HepG2 (cell line): ENCODE results near the gene DDX24. TPM values are rescaled to one million over a fixed set of nuclear protein-coding genes. Genes with fewer than 3 reads are reported as not detected.

Experiments used
- ARID5B ChIP-seq: IDR thresholded peaks from 2 replicates; pipeline ENCODE4 v1.4.0; 2020; ENCODE audit warnings: mild to moderate bottlenecking, missing genetic modification reagents
- ATF7 ChIP-seq, 2 experiments: fragments of 450-650 bp in 1 of 2; sonication (generic) in 1 of 2; formaldehyde crosslinking in 1 of 2; IDR thresholded peaks; 2 replicates each; pipeline versions ENCODE4 v1.4.0 to v1.6.1; 2016 to 2020; ENCODE audit warnings: antibody characterized with exemption in 1 of 2, mild to moderate bottlenecking in 1 of 2, missing genetic modification reagents in 1 of 2
- HNRNPH1 ChIP-seq: fragments of 200-400 bp; formaldehyde crosslinking; optimal IDR thresholded peaks from 2 replicates; pipeline ENCODE3; 2017; ENCODE audit warnings: mild to moderate bottlenecking, low read depth, low read length
- HNRNPLL ChIP-seq: fragments of 200-400 bp; formaldehyde crosslinking; IDR thresholded peaks from 2 replicates; pipeline ENCODE4 v1.6.1; 2017; ENCODE audit warnings: mild to moderate bottlenecking, low read depth, low read length; ENCODE audit not compliant: poor library complexity, severe bottlenecking
- MEIS2 ChIP-seq: sonication (generic); formaldehyde crosslinking; IDR thresholded peaks from 2 replicates; pipeline ENCODE4 v1.9.0; 2021; ENCODE audit warnings: mild to moderate bottlenecking, missing genetic modification reagents
- NR0B2 ChIP-seq: sonication (generic); formaldehyde crosslinking; IDR thresholded peaks from 2 replicates; pipeline ENCODE4 v1.4.0; 2020; ENCODE audit warnings: mild to moderate bottlenecking, missing genetic modification reagents
- YEATS2 ChIP-seq: sonication (generic); formaldehyde crosslinking; IDR thresholded peaks from 2 replicates; pipeline ENCODE4 v1.4.0; 2020; ENCODE audit warnings: missing genetic modification reagents, borderline replicate concordance
- YY1 ChIP-seq: IDR thresholded peaks from 2 replicates; pipeline ENCODE4 v1.6.1; 2011; ENCODE audit warnings: low read length, low read depth, moderate library complexity, mild to moderate bottlenecking; ENCODE audit not compliant: insufficient read depth, insufficient replicate concordance
- ZBTB21 ChIP-seq: sonication (generic); formaldehyde crosslinking; IDR thresholded peaks from 2 replicates; pipeline ENCODE4 v1.4.0; 2020; ENCODE audit warnings: missing genetic modification reagents
- ZBTB49 ChIP-seq: sonication (generic); formaldehyde crosslinking; IDR thresholded peaks from 2 replicates; pipeline ENCODE4 v1.4.0; 2020; ENCODE audit warnings: missing genetic modification reagents, borderline replicate concordance
- ZC3H4 ChIP-seq: sonication (generic); formaldehyde crosslinking; IDR thresholded peaks from 2 replicates; pipeline ENCODE4 v1.4.0; 2020; ENCODE audit warnings: missing genetic modification reagents, borderline replicate concordance
- ZFX ChIP-seq: sonication (generic); formaldehyde crosslinking; IDR thresholded peaks from 2 replicates; pipeline ENCODE4 v1.4.0; 2020; ENCODE audit warnings: mild to moderate bottlenecking, low read depth, missing genetic modification reagents, moderate library complexity
- ZNF251 ChIP-seq: sonication (generic); formaldehyde crosslinking; IDR thresholded peaks from 2 replicates; pipeline ENCODE4 v1.9.0; 2021; ENCODE audit warnings: mild to moderate bottlenecking, missing genetic modification reagents
- ZNF253 ChIP-seq: sonication (generic); formaldehyde crosslinking; IDR thresholded peaks from 2 replicates; pipeline ENCODE4 v1.8.0; 2022; ENCODE audit warnings: mild to moderate bottlenecking, missing genetic modification reagents, borderline replicate concordance
- ZNF282 ChIP-seq: fragments of 450-650 bp; IDR thresholded peaks from 2 replicates; pipeline ENCODE4 v1.6.1; 2018; ENCODE audit not compliant: partially characterized antibody
- ZNF292 ChIP-seq: sonication (generic); formaldehyde crosslinking; IDR thresholded peaks from 2 replicates; pipeline ENCODE4 v1.8.1; 2022; ENCODE audit warnings: mild to moderate bottlenecking, low read depth, missing genetic modification reagents, borderline replicate concordance
- ZNF468 ChIP-seq: sonication (generic); formaldehyde crosslinking; IDR thresholded peaks from 2 replicates; pipeline ENCODE4 v1.8.0; 2022; ENCODE audit warnings: mild to moderate bottlenecking, moderate library complexity, missing genetic modification reagents
- ZNF570 ChIP-seq: sonication (generic); formaldehyde crosslinking; IDR thresholded peaks from 2 replicates; pipeline ENCODE4 v1.4.0; 2020; ENCODE audit warnings: mild to moderate bottlenecking, missing genetic modification reagents, borderline replicate concordance
- ZNF709 ChIP-seq: sonication (generic); formaldehyde crosslinking; IDR thresholded peaks from 2 replicates; pipeline ENCODE4 v1.5.0; 2020; ENCODE audit warnings: mild to moderate bottlenecking, missing genetic modification reagents
- ZNF770 ChIP-seq: sonication (generic); formaldehyde crosslinking; IDR thresholded peaks from 2 replicates; pipeline ENCODE4 v1.5.0; 2020; ENCODE audit warnings: mild to moderate bottlenecking, missing genetic modification reagents
- polyA plus RNA-seq, 8 experiments: library from polyadenylated mRNA; depleted of rRNA in 3 of 8; stranded (reverse) in 7 of 8; unstranded in 1 of 8; fragments of >200 nt; fragmentation: Illumina TruSeq in 4 of 8; extraction: Trizol in 4 of 8; gene quantifications; 2 replicates each; pipeline versions ENCODE4 v1.2.1 to v1.2.3, GENCODE V29; 2011 to 2016; ENCODE audit warnings: low read depth in 4 of 8, missing spikeins in 1 of 8, mixed read lengths in 1 of 8; ENCODE audit not compliant: insufficient read depth in 1 of 8
- total RNA-seq, 5 experiments: library from RNA; depleted of rRNA; stranded (reverse); fragments of >200 nt; fragmentation: Illumina TruSeq; extraction: Trizol; gene quantifications; 2 replicates each; pipeline ENCODE4 v1.2.3, GENCODE V29; 2016; ENCODE audit warnings: low read depth in 1 of 5

Gene DDX24
- total and polyA plus RNA-seq, 2 of the 13 experiments (the other 11 are each of a cell fraction or from before 2014, with no cell fraction given) = 67.3 to 149 TPM

- TF ChIP-seq ZNF770 (CRISPR knock-in tag) = no peak
- TF ChIP-seq ZNF292 = peak; percentile 98
- no peak for TF ChIP-seq ZNF251 (CRISPR knock-in tag)
- TF ChIP-seq ZNF570 (CRISPR knock-in tag) = no peak
- no peak for TF ChIP-seq NR0B2 (CRISPR knock-in tag)
- TF ChIP-seq ZNF709 (CRISPR knock-in tag) = peak; percentile 38; the same call in 1 of the 2 replicates
- peak; percentile 29; the same call in 1 of the 2 replicates for TF ChIP-seq MEIS2
- TF ChIP-seq YY1 = peak; percentile 16
- 0 out of 2 replicates have a peak, but pooled peaks have one; percentile 54 for TF ChIP-seq ZNF253 (CRISPR knock-in tag)
- TF ChIP-seq ZBTB49 (CRISPR knock-in tag) = no peak
- TF ChIP-seq ZBTB21 (CRISPR knock-in tag) = no peak
- TF ChIP-seq YEATS2 (CRISPR knock-in tag) = peak; percentile 76; the same call in 1 of the 2 replicates
- TF ChIP-seq HNRNPLL = peak; percentile 95
- TF ChIP-seq ZNF468 (CRISPR knock-in tag) = no peak
- no peak for TF ChIP-seq HNRNPH1
- TF ChIP-seq ARID5B (CRISPR knock-in tag) = no peak
- no peak for TF ChIP-seq ATF7 (IDR thresholded peaks at IDR 0.05)
- TF ChIP-seq ATF7 (CRISPR knock-in tag; IDR thresholded peaks at IDR 0.05) = no peak
- TF ChIP-seq ZFX = peak; percentile 69
- TF ChIP-seq ZC3H4 (CRISPR knock-in tag) = no peak
- no peak for TF ChIP-seq ZNF282
Observed at GRCh38 chr14:94080621-94081385, at the start of gene DDX24, which contains the start of gene IFI27L1 (continued).
